Endothelial cell of umbilical vein (primary cell): ENCODE results near the gene RASGRF1. TPM values are rescaled to one million over a fixed set of nuclear protein-coding genes. Genes with fewer than 3 reads are reported as not detected.

Experiments
- BruUV-seq: library from RNA; stranded (reverse); fragments of 400-500 nt; replicated peaks from 2 replicates; lab custom pipeline; 2021; lab: Mats Ljungman, UMichigan
- CTCF ChIA-PET: fragments of 300-600, 350-600 bp; sonication (Branson Sonifier 250); formaldehyde crosslinking; loops from one replicate; lab custom pipeline; 2021; ENCODE audit warnings: antibody characterized with exemption, inconsistent platforms; lab: Charles Lee
- POLR2A ChIA-PET: fragments of 300-600, 350-600 bp; sonication (Branson Sonifier 250); formaldehyde crosslinking; loops from one replicate; lab custom pipeline; 2021; ENCODE audit warnings: antibody characterized with exemption, inconsistent platforms; lab: Charles Lee
- DNase-seq: peaks from one replicate; pipeline ENCODE4 v3.0.0-alpha.2; 2011; ENCODE audit warnings: low read depth, low spot score
- FAIRE-seq: peaks from 2 replicates; lab custom pipeline; 2011; peaks lifted over from hg19 to GRCh38; lab: Jason Lieb, UNC
- H2AFZ ChIP-seq: 2 replicates; pipeline ENCODE4 v1.6.0; 2012; ENCODE audit warnings: low read depth, low read length, control low read depth, inconsistent platforms
- H3K27ac ChIP-seq: 2 replicates; pipeline ENCODE4 v1.5.1; 2011; ENCODE audit warnings: low read depth, mild to moderate bottlenecking, control low read depth, low read length, moderate library complexity; ENCODE audit not compliant: insufficient read depth
- H3K27me3 ChIP-seq, 2 experiments: 2 replicates each; pipeline versions ENCODE4 v1.6.0 to v1.6.1; 2011; ENCODE audit warnings: low read length in 2 of 2, mixed read lengths in 1 of 2; ENCODE audit not compliant: control insufficient read depth in 2 of 2, insufficient read depth in 2 of 2
- H3K36me3 ChIP-seq, 2 experiments: 2 replicates in 1 of 2; 3 replicates in 1 of 2; pipeline ENCODE4 v1.5.1; 2011; ENCODE audit warnings: low read length in 2 of 2, mild to moderate bottlenecking in 1 of 2, moderate library complexity in 1 of 2; ENCODE audit not compliant: control insufficient read depth in 2 of 2, insufficient read depth in 2 of 2; ENCODE audit errors: extremely low read depth in 1 of 2
- H3K4me1 ChIP-seq: 3 replicates; pipeline ENCODE4 v1.5.1; 2011; ENCODE audit warnings: mild to moderate bottlenecking, low read length; ENCODE audit not compliant: control insufficient read depth, insufficient read depth; ENCODE audit errors: extremely low read depth
- H3K4me2 ChIP-seq: 2 replicates; pipeline ENCODE4 v1.6.1; 2011; ENCODE audit warnings: low read length, control low read depth, mixed read lengths; ENCODE audit not compliant: insufficient read depth
- H3K4me3 ChIP-seq, 3 experiments: fragments of 200-600 bp in 1 of 3; sonication (generic), shearing (Covaris generic) in 1 of 3; replicated peaks in 1 of 3; 2 replicates each; pipeline ENCODE4 v1.5.1; 2011 to 2016; ENCODE audit warnings: control low read depth in 3 of 3, low read length in 3 of 3, mild to moderate bottlenecking in 2 of 3, inconsistent platforms in 1 of 3, low read depth in 1 of 3, moderate library complexity in 1 of 3; ENCODE audit not compliant: insufficient read depth in 1 of 3
- H3K79me2 ChIP-seq: 2 replicates; pipeline ENCODE4 v1.6.0; 2012; ENCODE audit warnings: low read length, inconsistent platforms; ENCODE audit not compliant: control insufficient read depth, insufficient read depth
- H3K9ac ChIP-seq: replicated peaks from 2 replicates; pipeline ENCODE3; 2011; ENCODE audit warnings: low read length, control low read depth; ENCODE audit not compliant: insufficient read depth; ENCODE audit errors: extremely low read depth
- H3K9me1 ChIP-seq: replicated peaks from 3 replicates; pipeline ENCODE4 v1.6.0; 2011; ENCODE audit warnings: mild to moderate bottlenecking, low read length; ENCODE audit not compliant: control insufficient read depth, insufficient read depth; ENCODE audit errors: extremely low read depth
- H3K9me3 ChIP-seq: replicated peaks from 2 replicates; pipeline ENCODE4 v1.5.1; 2012; ENCODE audit warnings: low read length, inconsistent platforms; ENCODE audit not compliant: control insufficient read depth, insufficient read depth
- H4K20me1 ChIP-seq: replicated peaks from 2 replicates; pipeline ENCODE3; 2011; ENCODE audit warnings: mild to moderate bottlenecking, low read length; ENCODE audit not compliant: control insufficient read depth, insufficient read depth; ENCODE audit errors: extremely low read depth
- EZH2 ChIP-seq: IDR thresholded peaks from 2 replicates; pipeline ENCODE4 v1.6.1; 2012; ENCODE audit warnings: borderline replicate concordance, low read depth, mild to moderate bottlenecking, moderate library complexity, low read length, inconsistent platforms; ENCODE audit not compliant: severe bottlenecking
- FOS ChIP-seq: IDR thresholded peaks from 2 replicates; pipeline ENCODE4 v1.6.1; 2011; ENCODE audit warnings: mild to moderate bottlenecking, low read length, moderate library complexity, borderline replicate concordance; ENCODE audit not compliant: insufficient read depth
- GATA2 ChIP-seq: IDR thresholded peaks from 2 replicates; pipeline ENCODE4 v1.7.0; 2011; ENCODE audit warnings: low read depth, mild to moderate bottlenecking, moderate library complexity, mixed read lengths, low read length; ENCODE audit not compliant: insufficient read length, insufficient read depth
- JUN ChIP-seq: IDR thresholded peaks from 2 replicates; pipeline ENCODE4 v1.6.1; 2011; ENCODE audit warnings: borderline replicate concordance, low read depth; ENCODE audit not compliant: insufficient read length, insufficient read depth
- MYC ChIP-seq: IDR thresholded peaks from one replicate; pipeline ENCODE4 v1.6.1; 2011; ENCODE audit warnings: mild to moderate bottlenecking, low read depth, low read length
- POLR2A ChIP-seq: IDR thresholded peaks from 2 replicates; pipeline ENCODE4 v1.6.1; 2012; ENCODE audit warnings: low read depth, mild to moderate bottlenecking, control low read depth, low read length
- POLR2AphosphoS5 ChIP-seq: IDR thresholded peaks from 2 replicates; pipeline ENCODE4 v1.6.1; 2012; ENCODE audit warnings: low read depth, mild to moderate bottlenecking, control low read depth, low read length, moderate library complexity; ENCODE audit not compliant: insufficient read depth
- dilution Hi-C: fragments of 300-500 bp; cut with MboI; formaldehyde crosslinking; loops from one replicate; pipeline ENCODE4 v1.15.0; 2019; ENCODE audit warnings: low sequenced_read_pairs; ENCODE audit not compliant: extremely low pct_ligation_motif_present
- intact Hi-C: fragments of 100-400 bp; cut with micrococcal nuclease; formaldehyde crosslinking; loops from one replicate; pipeline ENCODE4 v1.10.0; 2022
- polyA plus RNA-seq, 4 experiments: library from polyadenylated mRNA; depleted of rRNA in 3 of 4; stranded (reverse) in 3 of 4; unstranded in 1 of 4; fragments of >200 nt; gene quantifications; 2 replicates each; pipeline versions ENCODE4 v1.2.1 to v1.2.3, GENCODE V29; 2011 to 2012; ENCODE audit warnings: missing spikeins in 1 of 4
- total RNA-seq: library from RNA; stranded (reverse); gene quantifications from 2 replicates; pipeline ENCODE4 v1.2.3, GENCODE V29; 2021
- TF ChIP-seq, protein P1 (sequence below), 2 donors: IDR thresholded peaks; 1 replicate in 1 of 2; 2 replicates in 1 of 2; pipeline ENCODE4 v1.5.1; 2011; ENCODE audit warnings: low read length in 2 of 2, mild to moderate bottlenecking in 2 of 2, moderate library complexity in 2 of 2, control low read depth in 1 of 2, inconsistent platforms in 1 of 2, low read depth in 1 of 2; ENCODE audit not compliant: insufficient read depth in 1 of 2; ENCODE audit errors: extremely low read depth in 1 of 2
- TF ChIP-seq, protein P2 (sequence below): IDR thresholded peaks from 2 replicates; pipeline ENCODE4 v1.6.1; 2011; ENCODE audit not compliant: insufficient read depth, insufficient read length

RASGRF1 gene
- total and polyA plus RNA-seq, 2 donors (not counting 3 experiments of a cell fraction or from before 2014, with no cell fraction given), result 0.04 TPM; not detected in 1

DNA sequence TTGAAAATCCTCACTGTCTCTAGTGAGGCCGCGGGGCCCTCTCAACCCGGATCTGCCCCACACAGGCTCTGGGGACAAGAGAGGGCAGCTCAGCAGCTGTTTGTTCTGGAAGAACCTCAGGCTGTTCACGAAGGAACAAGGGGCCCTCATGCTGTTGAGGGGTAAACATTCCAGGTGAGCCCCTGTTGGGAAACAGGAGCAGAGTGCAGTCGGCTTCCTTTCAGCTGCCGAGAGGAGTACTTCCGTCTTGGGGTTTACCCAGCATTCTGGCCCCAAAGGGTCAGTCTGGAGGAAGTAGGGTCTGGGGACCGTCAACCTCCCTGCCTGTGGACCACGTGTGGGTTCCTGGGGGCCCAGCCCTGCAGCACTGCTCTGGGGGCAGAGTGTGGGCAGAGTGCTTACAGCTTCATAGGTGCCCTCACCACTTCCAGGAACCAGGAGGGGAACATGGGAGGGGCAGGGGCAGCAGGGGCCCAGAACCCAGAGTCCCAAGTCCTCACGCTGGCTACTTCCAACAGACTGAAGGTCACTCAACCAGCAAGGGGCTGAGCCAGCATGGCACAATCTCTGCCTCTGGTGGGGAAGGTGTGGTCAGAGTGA lies 96.5 kb downstream of the RASGRF1 start:
- no peaks in the 10 kb centered on the region for H3K27me3 ChIP-seq
- dilution Hi-C loops (no loop called here), intact Hi-C loops (no loop called here)
- H3K4me3 ChIP-seq, result no peak overlapping the region
- no peak overlapping the region for H3K27ac ChIP-seq
- no peaks in the 10 kb centered on the region for H3K9me1 ChIP-seq
- H3K9ac ChIP-seq, result no peak overlapping the region
- ChIA-PET CTCF (interaction anchor here (1.6 kb wide), 1 partner anchor 13 kb away, joined by 6 read pairs; no protein-coding TSS in a partner anchor), POLR2A (no interaction called here)
- no peak overlapping the region for H3K4me2 ChIP-seq
- BruUV-seq, result no TSS peak
- H3K36me3 ChIP-seq, result no peaks in the 10 kb centered on the region
- H4K20me1 ChIP-seq, result no peaks in the 10 kb centered on the region
- TF ChIP-seq POLR2AphosphoS5, result no peak
- TF ChIP-seq GATA2, result no peak
- no peak for TF ChIP-seq POLR2A
- no peak for TF ChIP-seq EZH2
- TF ChIP-seq, protein P1, sequence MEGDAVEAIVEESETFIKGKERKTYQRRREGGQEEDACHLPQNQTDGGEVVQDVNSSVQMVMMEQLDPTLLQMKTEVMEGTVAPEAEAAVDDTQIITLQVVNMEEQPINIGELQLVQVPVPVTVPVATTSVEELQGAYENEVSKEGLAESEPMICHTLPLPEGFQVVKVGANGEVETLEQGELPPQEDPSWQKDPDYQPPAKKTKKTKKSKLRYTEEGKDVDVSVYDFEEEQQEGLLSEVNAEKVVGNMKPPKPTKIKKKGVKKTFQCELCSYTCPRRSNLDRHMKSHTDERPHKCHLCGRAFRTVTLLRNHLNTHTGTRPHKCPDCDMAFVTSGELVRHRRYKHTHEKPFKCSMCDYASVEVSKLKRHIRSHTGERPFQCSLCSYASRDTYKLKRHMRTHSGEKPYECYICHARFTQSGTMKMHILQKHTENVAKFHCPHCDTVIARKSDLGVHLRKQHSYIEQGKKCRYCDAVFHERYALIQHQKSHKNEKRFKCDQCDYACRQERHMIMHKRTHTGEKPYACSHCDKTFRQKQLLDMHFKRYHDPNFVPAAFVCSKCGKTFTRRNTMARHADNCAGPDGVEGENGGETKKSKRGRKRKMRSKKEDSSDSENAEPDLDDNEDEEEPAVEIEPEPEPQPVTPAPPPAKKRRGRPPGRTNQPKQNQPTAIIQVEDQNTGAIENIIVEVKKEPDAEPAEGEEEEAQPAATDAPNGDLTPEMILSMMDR (IDR thresholded peaks at IDR 0.05; ENCODE audit: extremely low read depth in 1 of 2, insufficient read depth in 1 of 2, low read depth in 1 of 2, low read length in 2 of 2), result no peak
- no peak for TF ChIP-seq MYC
- TF ChIP-seq, protein P2, sequence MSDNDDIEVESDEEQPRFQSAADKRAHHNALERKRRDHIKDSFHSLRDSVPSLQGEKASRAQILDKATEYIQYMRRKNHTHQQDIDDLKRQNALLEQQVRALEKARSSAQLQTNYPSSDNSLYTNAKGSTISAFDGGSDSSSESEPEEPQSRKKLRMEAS, result no peak
- TF ChIP-seq JUN, result no peak
- TF ChIP-seq FOS, result no peak
- DNase-seq (no peak), FAIRE-seq (no peak)
- no peak overlapping the region for H2AFZ ChIP-seq
- peaks cover under 1% of the 10 kb centered on the region for H3K4me1 ChIP-seq
- H3K9me3 ChIP-seq, result no peaks in the 10 kb centered on the region
- H3K79me2 ChIP-seq, result no peaks in the 10 kb centered on the region
